C4-2B (cell line): ENCODE results near the gene GARRE1.

Source experiments
- H3K27ac ChIP-seq: fragments of 450-650 bp; 2 replicates; pipeline ENCODE4 v1.5.1; 2017
- ZFX ChIP-seq: fragments of 450-650 bp; IDR thresholded peaks from 2 replicates; pipeline ENCODE4 v1.6.1; 2017
- TF ChIP-seq, protein P1 (sequence below): fragments of 450-650 bp; conservative IDR thresholded peaks from 2 replicates; pipeline ENCODE4 v1.5.1; 2017; ENCODE audit warnings: mild to moderate bottlenecking

GARRE1 gene

DNA sequence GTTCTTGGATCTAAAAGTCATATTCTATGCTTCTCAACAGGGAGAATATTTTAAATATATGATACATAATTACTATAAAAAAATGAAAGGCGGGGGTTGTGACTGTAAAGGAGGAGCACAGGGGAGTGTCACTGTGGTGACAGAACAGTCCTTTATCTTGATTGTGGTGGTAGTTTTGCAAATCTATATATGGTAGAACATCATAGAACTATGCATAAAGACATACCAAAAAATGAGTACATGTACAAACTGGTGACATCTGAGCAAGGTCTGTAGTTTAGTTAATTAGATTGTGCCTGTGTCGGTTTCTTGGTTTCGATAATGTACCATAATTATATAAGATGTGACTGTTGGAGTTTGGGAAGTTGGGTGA lies 38.7 kb upstream of the GARRE1 start:
- peak overlapping the region; percentile 65 for H3K27ac ChIP-seq
- no peak for TF ChIP-seq ZFX
- TF ChIP-seq, protein P1, sequence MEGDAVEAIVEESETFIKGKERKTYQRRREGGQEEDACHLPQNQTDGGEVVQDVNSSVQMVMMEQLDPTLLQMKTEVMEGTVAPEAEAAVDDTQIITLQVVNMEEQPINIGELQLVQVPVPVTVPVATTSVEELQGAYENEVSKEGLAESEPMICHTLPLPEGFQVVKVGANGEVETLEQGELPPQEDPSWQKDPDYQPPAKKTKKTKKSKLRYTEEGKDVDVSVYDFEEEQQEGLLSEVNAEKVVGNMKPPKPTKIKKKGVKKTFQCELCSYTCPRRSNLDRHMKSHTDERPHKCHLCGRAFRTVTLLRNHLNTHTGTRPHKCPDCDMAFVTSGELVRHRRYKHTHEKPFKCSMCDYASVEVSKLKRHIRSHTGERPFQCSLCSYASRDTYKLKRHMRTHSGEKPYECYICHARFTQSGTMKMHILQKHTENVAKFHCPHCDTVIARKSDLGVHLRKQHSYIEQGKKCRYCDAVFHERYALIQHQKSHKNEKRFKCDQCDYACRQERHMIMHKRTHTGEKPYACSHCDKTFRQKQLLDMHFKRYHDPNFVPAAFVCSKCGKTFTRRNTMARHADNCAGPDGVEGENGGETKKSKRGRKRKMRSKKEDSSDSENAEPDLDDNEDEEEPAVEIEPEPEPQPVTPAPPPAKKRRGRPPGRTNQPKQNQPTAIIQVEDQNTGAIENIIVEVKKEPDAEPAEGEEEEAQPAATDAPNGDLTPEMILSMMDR = no peak

DNA sequence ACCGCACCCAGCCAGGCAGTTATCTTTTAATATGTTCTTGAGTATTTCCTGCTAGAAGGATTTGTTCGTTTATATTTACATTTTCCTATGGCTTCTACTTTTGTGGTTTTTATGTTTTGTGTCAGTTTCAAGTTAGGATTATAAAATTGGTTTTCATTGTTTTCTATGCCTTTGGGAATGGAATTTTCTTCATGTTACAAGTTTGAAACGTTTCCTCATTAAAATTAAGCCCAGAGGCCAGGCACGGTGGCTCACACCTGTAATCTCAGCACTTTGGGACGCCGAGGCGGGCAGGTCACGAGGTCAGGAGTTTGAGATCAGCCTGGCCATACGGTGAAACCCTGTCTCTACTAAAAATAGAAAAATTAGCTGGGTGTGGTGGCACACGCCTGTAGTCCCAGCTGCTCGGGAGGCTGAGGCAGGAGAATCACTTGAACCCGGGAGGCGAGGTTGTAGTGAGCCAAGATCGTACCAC lies 37.6 kb upstream of the GARRE1 start:
- peak overlapping the region; percentile 65 for H3K27ac ChIP-seq

DNA sequence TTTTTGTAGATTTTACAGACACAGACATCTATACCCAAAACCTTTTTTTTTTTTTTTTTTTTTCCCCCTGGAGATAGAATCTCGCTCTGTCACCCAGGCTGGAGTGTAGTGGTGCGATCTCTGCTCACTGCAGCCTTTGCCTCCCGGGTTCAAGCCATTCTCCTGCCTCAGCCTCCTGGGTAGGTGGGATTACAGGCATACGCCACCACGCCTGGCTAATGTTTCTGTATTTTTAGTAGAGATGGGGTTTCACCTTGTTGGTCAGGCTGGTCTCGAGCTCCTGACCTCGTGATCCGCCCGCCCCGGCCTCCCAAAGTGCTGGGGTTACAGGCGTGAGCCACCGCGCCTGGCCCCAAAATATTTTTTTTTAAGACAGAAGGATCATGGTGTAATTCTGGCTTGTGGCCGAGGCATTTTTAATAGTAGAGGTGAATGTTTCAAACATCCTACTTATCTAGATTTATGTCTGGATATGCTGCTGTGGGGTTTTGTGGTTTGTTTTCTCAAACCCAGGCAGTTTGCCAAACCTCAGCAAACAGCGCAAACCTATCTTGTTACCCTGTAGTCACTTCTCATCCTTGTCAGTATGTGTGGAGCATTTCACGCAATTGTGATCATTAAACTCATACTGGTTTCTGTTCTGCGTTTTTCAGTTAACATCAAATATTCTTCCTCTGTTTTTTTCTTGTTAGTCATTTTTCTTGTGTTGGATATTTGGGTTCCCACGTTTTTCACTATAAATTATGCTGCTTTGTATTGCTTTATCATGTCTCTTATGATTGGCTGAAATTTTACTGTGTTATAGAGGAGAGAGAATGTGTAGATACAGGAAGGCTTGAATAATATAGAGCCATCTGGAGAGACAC lies 36.2 kb upstream of the GARRE1 start:
- H3K27ac ChIP-seq = peak overlapping the region; percentile 72

DNA sequence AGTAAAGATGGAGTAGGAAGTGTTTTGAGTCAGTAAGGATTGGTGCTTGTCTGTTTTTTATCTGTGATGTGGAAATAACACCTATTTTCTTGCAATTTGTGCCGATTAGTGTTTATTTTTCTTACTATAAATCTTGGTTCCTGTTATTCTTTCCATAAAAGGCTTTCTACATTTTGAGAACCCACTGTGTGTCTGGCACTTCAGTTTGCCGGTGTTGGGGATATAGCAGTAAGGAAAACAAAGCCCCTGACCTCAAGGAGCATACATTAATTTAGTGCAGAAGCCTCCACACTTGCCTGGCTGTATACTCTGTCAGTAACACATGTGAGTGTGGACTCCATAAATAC lies 35.6 kb upstream of the GARRE1 start:
- TF ChIP-seq ZFX = no peak
- TF ChIP-seq, protein P1 = no peak
- H3K27ac ChIP-seq = no peak overlapping the region

More for the DNA sequence above, 36.2 kb upstream of the GARRE1 start:
- TF ChIP-seq ZFX = no peak
- TF ChIP-seq, protein P1 = no peak

DNA sequence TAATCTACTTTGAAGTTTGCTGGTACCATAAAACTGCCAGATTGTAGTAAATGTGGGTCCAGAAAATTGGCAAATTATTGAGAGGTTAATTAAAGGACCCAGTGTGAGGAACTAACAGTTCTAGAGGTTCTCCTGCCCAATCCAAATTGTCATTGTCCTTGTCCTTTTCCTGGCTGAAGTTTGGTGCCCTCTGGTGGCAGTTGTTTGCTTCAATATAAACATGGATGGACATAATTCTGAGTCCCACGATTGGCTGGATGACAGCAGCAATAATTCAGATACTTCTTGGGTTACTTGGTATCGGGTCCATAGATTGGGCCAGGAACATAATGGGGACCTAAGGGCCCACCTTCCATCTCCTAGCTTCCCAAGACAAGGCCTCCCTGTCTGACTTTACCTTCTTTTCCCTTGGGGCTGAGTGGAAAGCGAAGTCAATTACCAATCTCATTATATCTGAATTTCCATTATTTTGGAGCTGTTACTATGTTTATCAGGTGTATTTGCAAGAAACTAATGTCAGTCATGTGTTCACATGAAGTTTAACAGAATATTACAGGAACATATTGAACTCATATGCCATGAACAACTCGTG lies 33.8 kb upstream of the GARRE1 start:
- no peak overlapping the region for H3K27ac ChIP-seq
- TF ChIP-seq ZFX = no peak
- TF ChIP-seq, protein P1 = peak; percentile 94

DNA sequence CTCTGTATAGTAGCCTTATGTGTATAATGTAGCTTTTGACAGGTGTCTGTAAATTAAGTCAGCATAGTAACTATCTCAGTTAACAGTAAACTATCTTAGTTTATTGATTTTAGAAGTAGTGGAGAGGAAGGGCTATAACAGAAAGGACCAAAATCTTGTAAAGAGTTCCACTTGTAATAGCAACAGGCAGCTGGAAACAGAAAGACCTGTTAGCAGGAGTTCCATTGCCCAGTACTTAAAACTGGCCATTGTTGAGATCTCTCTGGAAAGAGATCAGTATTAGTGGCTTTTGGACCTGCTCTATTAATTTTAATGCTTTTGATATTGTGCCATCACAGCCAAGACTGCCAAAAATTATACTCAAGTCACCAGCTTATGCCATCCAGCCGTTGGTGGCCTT lies 32.0 kb upstream of the GARRE1 start:
- H3K27ac ChIP-seq = no peak overlapping the region
- TF ChIP-seq ZFX = no peak
- TF ChIP-seq, protein P1 = no peak

DNA sequence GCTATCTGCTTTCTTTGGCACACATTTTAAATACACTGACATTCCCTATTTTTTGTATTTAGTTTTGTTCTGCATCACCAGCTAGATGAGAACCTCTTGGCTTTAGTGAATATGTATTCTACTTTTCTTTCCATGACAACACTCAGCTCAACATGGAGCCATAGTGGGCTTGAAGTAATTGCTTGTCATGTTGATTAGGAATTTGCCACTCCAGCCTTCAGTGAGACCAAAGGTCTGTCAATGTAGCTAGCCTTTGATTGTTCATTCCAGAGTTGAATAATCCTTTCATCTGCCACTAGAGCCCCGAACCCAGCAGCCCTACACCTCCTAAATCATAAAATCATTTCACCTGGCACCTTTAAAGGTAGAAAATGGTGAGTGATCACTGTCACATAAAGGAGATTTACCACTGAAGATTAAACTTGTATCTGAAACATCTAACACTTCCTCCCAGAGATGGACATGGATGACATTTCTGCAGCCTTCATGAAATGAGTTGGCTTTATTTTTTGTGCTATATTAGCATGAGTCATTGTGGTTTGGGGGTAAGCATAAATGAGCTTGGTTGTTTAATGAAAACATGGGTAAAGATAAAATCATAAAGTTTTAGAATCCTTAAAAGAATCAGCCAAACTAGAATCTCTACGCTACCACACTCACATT lies 29.2 kb upstream of the GARRE1 start:
- TF ChIP-seq ZFX = no peak
- TF ChIP-seq, protein P1 = no peak
- H3K27ac ChIP-seq = no peak overlapping the region
